Measurements from ENCODE around the gene NT5DC2. TPM values are rescaled to one million over a fixed set of nuclear protein-coding genes. Genes with fewer than 3 reads are reported as not detected.

Gene NT5DC2
- total RNA-seq, 1 donor from 2014 or later = 39.7 TPM

DNA sequence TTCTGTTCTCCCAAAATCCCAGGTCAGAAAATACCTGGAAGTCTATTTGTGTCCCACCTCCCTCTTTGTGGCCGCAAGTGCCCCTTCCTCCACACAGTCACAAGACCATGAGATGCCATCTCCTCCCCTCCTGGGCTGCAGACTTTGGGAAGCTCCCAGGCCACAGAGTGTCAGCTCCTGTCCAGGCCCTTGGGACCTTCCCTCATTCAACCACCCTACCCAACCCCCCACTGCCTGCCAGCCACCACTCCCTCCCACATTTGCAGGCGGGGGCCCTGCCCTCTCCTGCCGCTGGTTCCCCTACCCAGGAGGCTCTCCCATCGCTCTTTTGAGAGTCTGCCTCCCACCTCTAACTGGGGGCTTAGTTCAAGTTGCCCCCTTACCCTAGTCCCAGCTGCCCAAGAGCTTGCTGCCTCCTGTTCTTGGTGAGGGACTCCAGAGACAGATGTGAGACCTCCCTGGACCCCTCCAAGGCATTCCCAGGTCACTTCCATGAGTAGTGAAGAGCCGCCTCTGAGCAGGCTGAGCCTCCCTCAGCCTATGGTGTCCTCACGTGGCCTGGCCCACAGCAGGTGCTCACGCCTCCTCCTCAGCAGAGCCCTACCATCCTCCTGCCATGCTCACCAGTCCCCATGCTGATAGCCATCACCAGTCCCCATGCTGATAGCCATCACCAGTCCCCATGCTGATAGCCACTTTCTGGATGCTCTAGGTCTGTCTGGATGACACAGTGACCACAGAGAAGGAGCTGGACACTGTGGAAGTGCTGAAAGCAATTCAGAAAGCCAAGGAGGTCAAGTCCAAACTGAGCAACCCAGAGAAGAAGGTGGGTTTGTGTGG, 54.4 kb downstream of the NT5DC2 start:
- Histone ChIP-seq H3K4me1 (peaks cover 8% of the 10 kb centered on the region), H3K27ac (no peak overlapping the region), H3K4me3 (no peak overlapping the region), H3K36me3 (peaks cover 87% of the 10 kb centered on the region), H3K27me3 (no peaks in the 10 kb centered on the region), H3K9me3 (no peaks in the 10 kb centered on the region)
- TF ChIP-seq, protein P1, sequence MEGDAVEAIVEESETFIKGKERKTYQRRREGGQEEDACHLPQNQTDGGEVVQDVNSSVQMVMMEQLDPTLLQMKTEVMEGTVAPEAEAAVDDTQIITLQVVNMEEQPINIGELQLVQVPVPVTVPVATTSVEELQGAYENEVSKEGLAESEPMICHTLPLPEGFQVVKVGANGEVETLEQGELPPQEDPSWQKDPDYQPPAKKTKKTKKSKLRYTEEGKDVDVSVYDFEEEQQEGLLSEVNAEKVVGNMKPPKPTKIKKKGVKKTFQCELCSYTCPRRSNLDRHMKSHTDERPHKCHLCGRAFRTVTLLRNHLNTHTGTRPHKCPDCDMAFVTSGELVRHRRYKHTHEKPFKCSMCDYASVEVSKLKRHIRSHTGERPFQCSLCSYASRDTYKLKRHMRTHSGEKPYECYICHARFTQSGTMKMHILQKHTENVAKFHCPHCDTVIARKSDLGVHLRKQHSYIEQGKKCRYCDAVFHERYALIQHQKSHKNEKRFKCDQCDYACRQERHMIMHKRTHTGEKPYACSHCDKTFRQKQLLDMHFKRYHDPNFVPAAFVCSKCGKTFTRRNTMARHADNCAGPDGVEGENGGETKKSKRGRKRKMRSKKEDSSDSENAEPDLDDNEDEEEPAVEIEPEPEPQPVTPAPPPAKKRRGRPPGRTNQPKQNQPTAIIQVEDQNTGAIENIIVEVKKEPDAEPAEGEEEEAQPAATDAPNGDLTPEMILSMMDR (IDR thresholded peaks at IDR 0.05) = no peak
- DNase-seq (no peak), ATAC-seq (no peak)
- intact Hi-C loops (cut with DNase I) = loop anchor here (10.0 kb wide), 1 partner anchor 46 kb away; no protein-coding TSS in a partner anchor

DNA sequence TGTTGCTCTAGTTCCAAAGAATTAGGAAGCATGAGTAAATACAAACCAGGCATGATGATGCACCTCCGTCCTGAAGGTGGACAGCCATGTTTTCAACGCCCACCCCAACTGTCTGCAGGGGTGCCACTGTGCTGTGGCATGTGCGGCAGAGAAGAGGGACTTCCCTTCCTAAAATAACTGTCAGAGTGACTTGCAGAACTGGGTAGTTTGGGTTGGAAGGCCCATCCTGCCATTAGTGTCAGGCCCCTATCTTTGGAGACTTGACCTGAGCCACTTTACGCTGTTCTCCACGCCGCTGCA, 55.9 kb downstream of the NT5DC2 start:
- Histone ChIP-seq H3K4me3 (no peak overlapping the region), H3K4me1 (no peaks in the 10 kb centered on the region), H3K27ac (no peak overlapping the region), H3K9me3 (no peaks in the 10 kb centered on the region), H3K27me3 (no peaks in the 10 kb centered on the region), H3K36me3 (peaks cover 97% of the 10 kb centered on the region)
- intact Hi-C loops (cut with DNase I) = loop anchor here (10.0 kb wide), 1 partner anchor 47 kb away; no protein-coding TSS in a partner anchor
- DNase-seq (no peak), ATAC-seq (no peak)
- TF ChIP-seq, protein P1 (IDR thresholded peaks at IDR 0.05) = no peak

DNA sequence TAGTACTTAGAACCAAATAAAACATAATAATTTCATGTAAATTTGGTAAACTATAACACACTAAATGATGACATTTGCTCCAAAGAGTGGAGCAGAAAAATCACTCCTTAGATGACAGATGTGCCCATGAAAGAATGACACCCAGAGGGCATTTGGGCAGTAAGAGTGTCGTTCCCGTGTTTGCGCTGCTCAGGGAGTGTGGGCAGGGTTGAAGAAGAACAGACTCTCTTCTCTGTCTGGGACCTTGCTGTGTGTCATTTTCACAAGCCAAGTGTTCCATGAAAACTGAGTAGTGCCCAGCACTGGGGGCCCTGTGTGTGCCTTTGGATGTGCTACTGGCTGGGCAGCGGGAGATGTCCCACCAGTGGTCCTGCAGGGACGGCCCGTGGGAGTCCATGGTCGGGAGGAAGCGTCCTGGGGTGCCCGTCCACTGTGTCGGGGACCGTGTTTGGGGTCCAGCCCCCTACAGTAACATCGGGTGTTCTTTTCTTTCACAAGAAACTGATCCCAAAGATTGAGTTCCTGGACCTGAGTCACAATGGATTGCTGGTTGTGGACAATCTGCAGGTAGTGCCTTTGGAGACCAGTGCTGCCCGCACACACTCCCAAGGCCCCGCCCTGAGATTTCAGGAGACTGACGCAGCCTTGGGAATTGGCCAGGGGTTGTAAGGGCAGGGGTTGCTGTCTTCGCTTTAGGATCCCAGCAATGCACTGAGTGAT, 56.4 kb downstream of the NT5DC2 start:
- Histone ChIP-seq H3K4me3 (no peak overlapping the region), H3K27ac (no peak overlapping the region), H3K9me3 (no peaks in the 10 kb centered on the region), H3K4me1 (peaks cover 4% of the 10 kb centered on the region), H3K36me3 (peaks cover 97% of the 10 kb centered on the region), H3K27me3 (no peaks in the 10 kb centered on the region)
- DNase-seq (peak; percentile 50), ATAC-seq (no peak)
- TF ChIP-seq, protein P1 (IDR thresholded peaks at IDR 0.05) = no peak
- intact Hi-C loops (cut with DNase I) = loop anchor here (10.0 kb wide), 1 partner anchor 48 kb away; no protein-coding TSS in a partner anchor

Other genes starting within 250 kb of the NT5DC2 start
- 11.5 TPM for gene GLYCTK, start 246.0 kb downstream of the NT5DC2 start, total RNA-seq
- gene DNAH1, start 217.5 kb downstream of the NT5DC2 start, total RNA-seq = 11.2 TPM
- 71.4 TPM for gene BAP1, start 123.8 kb downstream of the NT5DC2 start, total RNA-seq
- 6.8 TPM for gene PHF7, start 123.2 kb downstream of the NT5DC2 start, total RNA-seq
- 27.6 TPM for gene SEMA3G, start 88.8 kb downstream of the NT5DC2 start, total RNA-seq
- gene TNNC1, start 79.8 kb downstream of the NT5DC2 start, total RNA-seq = 88.9 TPM
- 94.6 TPM for gene NISCH, start 78.3 kb downstream of the NT5DC2 start, total RNA-seq
- 152 TPM for gene STAB1, start 38.5 kb downstream of the NT5DC2 start, total RNA-seq
- 16.6 TPM for gene UQCC5, start 2.7 kb upstream of the NT5DC2 start, total RNA-seq
- 67.1 TPM for gene PBRM1, start 152.1 kb upstream of the NT5DC2 start, total RNA-seq
- 50.6 TPM for gene GNL3, start 152.2 kb upstream of the NT5DC2 start, total RNA-seq
- gene GLT8D1, start 171.9 kb upstream of the NT5DC2 start, total RNA-seq = 44.9 TPM
- gene SPCS1, start 172.2 kb upstream of the NT5DC2 start, total RNA-seq = 76.0 TPM
- gene NEK4, start 237.1 kb upstream of the NT5DC2 start, total RNA-seq = 27.2 TPM
- gene ITIH1, start 243.7 kb upstream of the NT5DC2 start, total RNA-seq = not detected

Measured in upper lobe of right lung (tissue), 1 donor.